GM13977 (cell line): Measurements from ENCODE around the gene RETREG2.
A peak's percentile ranks its signal among the peaks of the same experiment; 100 is the strongest.

Source experiments
- DNase-seq: peaks from one replicate; pipeline ENCODE4 v3.0.0; 2012; ENCODE audit warnings: low spot score
- CTCF ChIP-seq: IDR thresholded peaks from 2 replicates; pipeline ENCODE4 v1.5.1; 2012; ENCODE audit warnings: mild to moderate bottlenecking, control low read depth; ENCODE audit not compliant: insufficient read depth; ENCODE audit errors: extremely low read depth, missing control alignments
- in situ Hi-C: fragments of 300-500 bp; cut with MboI; formaldehyde crosslinking; loops from one replicate; pipeline ENCODE4 v1.12.0; 2022; ENCODE audit warnings: low sequenced_read_pairs, low pct_unique_long_range_greater_than_20kb, mixed read lengths, inconsistent platforms; ENCODE audit not compliant: unreplicated experiment

RETREG2 gene

DNA sequence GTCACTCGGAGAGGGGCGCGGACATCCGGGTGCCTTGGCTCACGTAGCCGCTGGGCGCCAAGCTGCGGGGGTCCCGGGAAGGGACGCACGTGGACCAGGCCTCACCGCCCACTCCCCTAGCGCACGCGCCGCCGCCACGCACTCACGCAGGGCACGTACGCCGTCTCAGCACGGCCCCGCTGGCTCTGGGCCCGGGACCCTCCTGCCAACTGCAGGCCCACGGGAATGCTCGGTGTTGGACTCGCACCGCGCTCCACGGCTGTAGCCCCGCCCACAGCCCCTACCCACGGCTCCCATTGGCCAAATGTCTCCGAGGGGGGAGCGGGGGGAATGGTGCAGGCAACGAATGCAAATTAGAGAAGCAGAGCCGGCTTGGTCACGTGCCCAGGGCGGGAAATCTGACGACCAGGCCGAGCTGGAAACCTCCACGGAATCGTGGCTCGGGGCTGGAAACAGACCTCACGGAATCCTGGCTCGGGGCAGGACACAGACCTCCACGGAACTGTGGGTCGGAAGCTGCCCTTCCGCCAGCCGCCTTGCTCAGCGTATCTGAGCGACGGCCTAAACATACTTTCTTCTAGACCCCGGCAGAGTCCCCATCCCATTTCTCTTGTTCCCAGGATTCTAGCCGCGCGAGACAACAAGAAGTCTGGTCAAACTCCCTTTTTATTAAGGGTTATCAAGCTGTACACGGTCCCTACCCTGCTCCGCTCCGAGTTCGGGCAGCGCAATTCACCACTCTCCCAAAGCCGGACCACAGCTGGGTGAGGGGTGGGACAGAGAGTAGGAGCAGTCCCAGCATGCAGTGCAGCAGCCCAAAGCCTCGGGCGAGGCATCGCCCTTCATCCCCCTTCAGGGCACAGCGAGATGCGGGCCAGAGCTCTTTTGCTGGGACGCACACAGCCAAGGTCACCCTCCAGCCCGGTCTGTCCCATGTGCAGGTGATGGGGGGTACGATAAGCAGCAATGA is 40.9 kb downstream of the RETREG2 start, which contains the start of gene ABCB6:
Gene ABCB6, minus strand, starts transcription at position 227 of the 970 bp plus-strand sequence. CDS start 285 bp downstream, outside the sequence.
- DNase-seq, result peak; percentile 95

DNA sequence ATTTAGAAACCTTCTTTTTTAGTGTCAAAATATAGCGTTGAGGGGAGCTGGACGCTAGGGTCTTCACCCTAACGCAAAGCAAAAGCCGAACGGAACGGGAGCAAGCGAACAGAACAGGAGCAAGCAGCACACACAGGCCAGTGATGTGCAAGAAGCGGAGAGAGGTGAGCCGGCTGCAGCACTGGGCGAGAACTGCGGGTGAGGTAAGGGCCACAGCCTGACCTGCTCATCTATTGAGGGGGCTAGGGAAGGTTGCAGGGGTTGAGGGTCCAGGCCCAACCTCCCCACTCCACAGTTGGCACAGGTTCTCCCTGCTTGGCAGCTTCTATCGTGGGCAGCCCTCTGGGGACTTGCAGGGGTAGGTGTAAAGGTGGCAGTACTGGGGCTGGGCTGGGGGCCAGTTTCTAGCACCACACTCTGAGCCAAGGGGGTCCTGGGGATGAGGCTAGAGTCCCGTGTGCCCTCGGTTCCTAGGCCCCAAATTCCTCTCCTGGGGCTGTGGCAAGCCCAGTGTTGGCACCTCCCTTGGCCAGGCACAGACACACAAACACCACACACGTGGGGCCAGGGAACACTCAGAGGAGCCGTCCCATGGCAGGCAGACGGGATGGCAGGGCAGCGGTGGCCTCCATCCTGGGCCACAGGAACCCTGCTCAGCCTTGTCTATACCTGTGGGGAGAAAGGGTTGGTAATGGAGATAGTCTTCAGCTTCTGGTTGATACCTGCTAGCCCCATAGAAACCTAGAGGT is 41.9 kb downstream of the RETREG2 start:
- in situ Hi-C loops, result no loop called here
- no peak for DNase-seq
- no peak for TF ChIP-seq CTCF

More for the DNA sequence above, 40.9 kb downstream of the RETREG2 start, which contains the start of gene ABCB6:
- in situ Hi-C loops, result no loop called here
- no peak for TF ChIP-seq CTCF

GRCh38 chr2:219220652-219221402 is 42.8 kb downstream of the RETREG2 start:
- no peak for TF ChIP-seq CTCF
- DNase-seq, result no peak
- in situ Hi-C loops, result no loop called here

GRCh38 chr2:219221957-219222518 is 44.0 kb downstream of the RETREG2 start:
- TF ChIP-seq CTCF, result no peak
- in situ Hi-C loops, result no loop called here
- DNase-seq, result no peak

DNA sequence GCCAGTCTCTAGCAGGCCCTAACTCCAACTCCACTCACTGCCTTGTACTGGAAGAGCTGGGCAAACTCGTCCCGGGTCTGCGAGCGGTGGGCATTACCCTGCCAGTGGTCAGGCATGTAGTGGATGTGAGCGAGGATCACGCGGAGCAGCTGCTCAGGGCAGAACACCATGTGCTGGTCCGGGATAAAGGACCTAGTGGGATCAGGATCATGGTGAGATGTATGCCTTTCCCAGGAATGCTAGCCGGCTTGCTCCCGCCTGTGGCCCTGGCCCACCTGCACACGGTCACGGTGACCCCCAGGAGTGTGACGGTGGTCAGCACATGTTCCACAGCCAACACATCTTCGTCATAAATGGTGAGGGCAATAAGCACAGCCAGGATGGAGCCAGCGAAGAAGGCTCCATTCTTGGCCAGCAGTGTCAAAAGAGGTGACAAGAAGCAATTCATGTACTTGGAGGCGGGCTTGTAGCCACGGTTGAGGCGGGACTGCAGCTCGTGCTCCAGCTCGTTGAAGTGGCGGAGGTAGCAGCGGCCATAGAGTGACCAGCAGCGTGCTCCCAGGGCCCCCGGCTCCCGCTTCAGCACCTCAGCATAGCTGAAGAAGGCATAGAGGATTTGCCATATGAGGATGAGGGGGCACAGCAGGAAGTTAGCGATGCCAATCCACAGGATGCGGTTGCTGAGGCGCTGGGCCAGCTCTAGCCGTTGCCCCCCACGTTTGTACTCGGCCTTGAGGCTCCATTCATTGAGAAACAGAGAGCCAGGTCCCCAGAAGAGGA is 45.9 kb downstream of the RETREG2 start:
- TF ChIP-seq CTCF, result no peak
- in situ Hi-C loops, result no loop called here
- DNase-seq, result no peak
